Thoracic aorta (tissue), 2 donors: ENCODE data around the gene COX14. TPM values are rescaled to one million over a fixed set of nuclear protein-coding genes. Genes with fewer than 3 reads are reported as not detected.

Source experiments
- ATAC-seq: fragments of 150-250 bp; one replicate; pipeline ENCODE4 v1.8.0; 2017; ENCODE audit warnings: low read depth; ENCODE audit not compliant: insufficient number of reproducible peaks, low FRiP score
- DNase-seq: peaks from one replicate; pipeline ENCODE4 v3.0.0-alpha.2; 2020; ENCODE audit warnings: low spot score
- H3K27ac ChIP-seq, 2 donors: fragments of 200-600 bp; sonication (generic); 1 replicate in 1 of 2; 2 replicates in 1 of 2; pipeline ENCODE4 v1.5.1; 2016; ENCODE audit warnings: mild to moderate bottlenecking in 2 of 2, moderate library complexity in 2 of 2
- H3K27me3 ChIP-seq: fragments of 200-600 bp; sonication (generic); replicated peaks from 2 replicates; pipeline ENCODE4 v1.6.0; 2016; ENCODE audit warnings: mild to moderate bottlenecking; ENCODE audit not compliant: insufficient read depth
- H3K36me3 ChIP-seq: fragments of 200-600 bp; sonication (generic); one replicate; pipeline ENCODE4 v1.5.1; 2016
- H3K4me1 ChIP-seq, 2 donors: fragments of 200-600 bp; sonication (generic); 1 replicate in 1 of 2; 2 replicates in 1 of 2; pipeline versions ENCODE4 v1.5.1 to v1.6.0; 2016; ENCODE audit warnings: low read depth in 2 of 2, mild to moderate bottlenecking in 1 of 2; ENCODE audit not compliant: control insufficient read depth in 1 of 2
- H3K4me3 ChIP-seq: fragments of 200-600 bp; sonication (generic); 2 replicates; pipeline ENCODE4 v1.5.1; 2016; ENCODE audit warnings: mild to moderate bottlenecking
- H3K9me3 ChIP-seq: fragments of 200-600 bp; sonication (generic); 2 replicates; pipeline ENCODE4 v1.5.1; 2016
- total RNA-seq, 2 donors: library from RNA; depleted of rRNA; stranded (reverse); fragments of >200 nt; gene quantifications; one replicate each; pipeline versions ENCODE4 v1.1.0 to v1.2.3, GENCODE V29; 2016
- TF ChIP-seq, protein P1 (sequence below): fragments of 200-600 bp; sonication (generic); IDR thresholded peaks from one replicate; pipeline ENCODE4 v1.5.1; 2019; ENCODE audit warnings: antibody characterized with exemption

COX14 gene
- total RNA-seq, 2 donors from 2014 or later = 50.8 to 57.2 TPM

DNA sequence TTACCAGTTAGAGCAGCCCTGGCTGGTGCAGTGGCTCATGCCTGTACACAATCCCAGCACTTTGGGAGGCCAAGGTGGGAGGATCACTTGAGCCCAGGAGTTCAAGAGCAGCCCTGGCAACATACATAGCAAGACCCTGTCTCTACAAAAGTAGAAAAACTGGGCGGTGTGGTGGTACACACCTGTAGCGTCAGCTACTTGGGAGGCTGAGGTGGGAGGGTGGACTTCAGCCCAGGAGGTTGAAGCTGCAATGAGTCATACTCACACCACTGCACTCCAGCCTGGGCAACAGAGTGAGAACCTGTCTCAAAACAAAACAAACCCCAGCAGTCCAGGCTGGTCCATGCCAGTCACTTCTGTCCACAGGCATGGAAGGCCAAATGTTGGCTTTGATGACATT, 7.4 kb downstream of the COX14 start:
- Histone ChIP-seq H3K4me3 (no peak overlapping the region), H3K36me3 (peaks cover 26% of the 10 kb centered on the region), H3K27ac (no peak overlapping the region), H3K27me3 (no peaks in the 10 kb centered on the region), H3K9me3 (no peaks in the 10 kb centered on the region), H3K4me1 (peaks cover 21 to 23% of the 10 kb centered on the region in 2 donors)
- DNase-seq (no peak), ATAC-seq (no peak)
- TF ChIP-seq, protein P1, sequence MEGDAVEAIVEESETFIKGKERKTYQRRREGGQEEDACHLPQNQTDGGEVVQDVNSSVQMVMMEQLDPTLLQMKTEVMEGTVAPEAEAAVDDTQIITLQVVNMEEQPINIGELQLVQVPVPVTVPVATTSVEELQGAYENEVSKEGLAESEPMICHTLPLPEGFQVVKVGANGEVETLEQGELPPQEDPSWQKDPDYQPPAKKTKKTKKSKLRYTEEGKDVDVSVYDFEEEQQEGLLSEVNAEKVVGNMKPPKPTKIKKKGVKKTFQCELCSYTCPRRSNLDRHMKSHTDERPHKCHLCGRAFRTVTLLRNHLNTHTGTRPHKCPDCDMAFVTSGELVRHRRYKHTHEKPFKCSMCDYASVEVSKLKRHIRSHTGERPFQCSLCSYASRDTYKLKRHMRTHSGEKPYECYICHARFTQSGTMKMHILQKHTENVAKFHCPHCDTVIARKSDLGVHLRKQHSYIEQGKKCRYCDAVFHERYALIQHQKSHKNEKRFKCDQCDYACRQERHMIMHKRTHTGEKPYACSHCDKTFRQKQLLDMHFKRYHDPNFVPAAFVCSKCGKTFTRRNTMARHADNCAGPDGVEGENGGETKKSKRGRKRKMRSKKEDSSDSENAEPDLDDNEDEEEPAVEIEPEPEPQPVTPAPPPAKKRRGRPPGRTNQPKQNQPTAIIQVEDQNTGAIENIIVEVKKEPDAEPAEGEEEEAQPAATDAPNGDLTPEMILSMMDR = no peak

DNA sequence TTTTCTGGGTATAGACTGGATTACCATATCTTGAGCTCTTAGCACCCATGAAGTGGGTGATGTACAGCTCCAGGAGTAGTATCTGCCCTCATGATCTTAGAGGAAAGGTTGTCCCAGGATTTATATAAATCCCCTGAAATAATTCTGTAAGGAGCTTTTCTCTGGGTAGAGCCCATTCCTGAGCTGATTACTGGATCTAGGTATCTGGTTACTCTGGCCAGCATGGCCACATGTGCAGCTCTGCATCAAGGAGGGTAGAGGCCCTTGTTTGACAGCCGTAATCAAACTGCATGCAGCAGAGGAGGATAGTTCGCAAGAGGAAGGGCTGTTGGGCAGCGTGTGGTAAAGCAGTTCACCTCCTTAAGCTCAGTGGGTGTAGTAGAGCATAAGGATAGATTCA, 8.5 kb downstream of the COX14 start:
- peaks cover 19 to 30% of the 10 kb centered on the region in 2 donors for H3K4me1 ChIP-seq
- TF ChIP-seq, protein P1 = no peak
- no peak for DNase-seq

GRCh38 chr12:50120953-50121352, 8.9 kb downstream of the COX14 start:
- DNase-seq (no peak), ATAC-seq (no peak)
- peaks cover 18 to 34% of the 10 kb centered on the region in 2 donors for H3K4me1 ChIP-seq
- no peak overlapping the region for H3K27ac ChIP-seq
- H3K27me3 ChIP-seq = no peaks in the 10 kb centered on the region
- TF ChIP-seq, protein P1 = no peak
- no peak overlapping the region for H3K4me3 ChIP-seq
- H3K36me3 ChIP-seq = peaks cover 26% of the 10 kb centered on the region
- H3K9me3 ChIP-seq = no peaks in the 10 kb centered on the region

More for the DNA sequence above, 8.5 kb downstream of the COX14 start:
- no peaks in the 10 kb centered on the region for H3K9me3 ChIP-seq
- ATAC-seq = no peak
- no peak overlapping the region for H3K4me3 ChIP-seq
- H3K36me3 ChIP-seq = peaks cover 26% of the 10 kb centered on the region
- H3K27ac ChIP-seq = no peak overlapping the region
- no peaks in the 10 kb centered on the region for H3K27me3 ChIP-seq

GRCh38 chr12:50121641-50122040, 9.6 kb downstream of the COX14 start:
- no peaks in the 10 kb centered on the region for H3K27me3 ChIP-seq
- H3K4me1 ChIP-seq = peaks cover 16 to 37% of the 10 kb centered on the region in 2 donors
- no peak overlapping the region for H3K27ac ChIP-seq
- TF ChIP-seq, protein P1 = no peak
- no peak overlapping the region for H3K4me3 ChIP-seq
- peaks cover 26% of the 10 kb centered on the region for H3K36me3 ChIP-seq
- DNase-seq = no peak
- H3K9me3 ChIP-seq = no peaks in the 10 kb centered on the region
- no peak for ATAC-seq

- peaks cover under 1 to 22% of the 10 kb centered on the region in 2 donors for H3K4me1 ChIP-seq
- H3K27ac ChIP-seq = no peak overlapping the region
- no peak overlapping the region for H3K4me3 ChIP-seq
- H3K9me3 ChIP-seq = no peaks in the 10 kb centered on the region
- H3K27me3 ChIP-seq = no peaks in the 10 kb centered on the region
- H3K36me3 ChIP-seq = peaks cover 36% of the 10 kb centered on the region
- TF ChIP-seq, protein P1 = no peak
- DNase-seq (no peak), ATAC-seq (no peak)
These were observed 11.2 kb downstream of the COX14 start for GRCh38 chr12:50123203-50123602.
